HG02571 (cell line): ENCODE measurements around the gene EFCAB12.
"Not testable (repeated sequence)": the region's sequence is repeated elsewhere in the genome, so short reads cannot be mapped to it uniquely, and the experiment has no call there.

Source experiments
- ATAC-seq: cut with Tn5 transposase; IDR thresholded peaks from one replicate; pipeline ENCODE4 v1.9.1; 2021; ENCODE audit warnings: mild to moderate bottlenecking, moderate library complexity; ENCODE audit not compliant: unreplicated experiment

EFCAB12 gene

DNA sequence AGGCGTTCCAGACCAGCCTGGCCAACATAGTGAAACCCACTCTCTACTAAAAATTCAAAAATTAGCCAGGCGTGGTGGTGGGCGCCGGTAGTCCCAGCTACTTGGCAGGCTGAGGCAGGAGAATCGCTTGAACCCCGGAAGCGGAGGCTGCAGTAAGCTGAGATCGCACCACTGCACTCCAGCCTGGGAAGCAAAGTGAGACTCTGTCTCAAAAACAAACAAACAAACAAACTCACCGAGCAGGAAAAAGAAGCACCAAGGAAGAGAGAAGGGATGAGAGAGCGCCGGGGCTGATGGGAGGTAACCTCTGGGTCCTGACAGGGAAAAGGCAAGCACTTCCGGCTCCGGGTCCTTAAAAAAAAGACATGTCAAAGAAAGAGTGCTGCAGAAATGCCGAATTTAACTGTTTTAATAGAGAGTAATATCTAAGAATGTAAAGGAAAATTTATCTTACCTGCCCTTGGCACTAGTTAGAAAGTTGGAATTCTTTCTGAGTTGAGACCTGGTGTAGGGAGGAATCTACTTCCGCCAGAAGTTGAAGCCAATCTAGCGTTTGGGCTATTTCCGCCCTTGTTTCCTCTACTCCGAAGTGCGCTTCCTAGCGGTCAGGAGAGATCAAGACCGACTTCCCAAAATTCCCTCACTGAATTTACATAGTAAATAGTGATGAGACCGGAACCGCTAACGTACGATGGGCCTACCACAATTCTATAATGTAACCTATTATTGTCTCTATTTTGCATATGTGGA, 29.1 kb downstream of the EFCAB12 start:
- ATAC-seq = peak; percentile 71

DNA sequence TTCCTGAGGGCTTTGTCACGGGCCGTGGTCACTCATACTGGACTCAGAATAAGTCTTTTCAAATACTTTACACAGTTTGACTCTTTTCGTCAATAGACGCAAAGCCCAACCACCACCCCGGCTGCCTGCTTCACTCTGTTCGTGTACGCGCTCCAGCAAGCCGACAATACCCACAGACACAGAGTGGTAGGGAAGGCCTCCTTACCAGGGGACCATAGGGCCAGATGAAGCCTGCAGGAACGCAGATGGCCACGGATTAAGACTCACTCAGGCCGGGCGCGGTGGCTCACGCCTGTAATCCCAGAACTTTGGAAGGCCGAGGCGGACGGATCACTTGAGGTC, 29.7 kb downstream of the EFCAB12 start:
- ATAC-seq = peak; percentile 19

DNA sequence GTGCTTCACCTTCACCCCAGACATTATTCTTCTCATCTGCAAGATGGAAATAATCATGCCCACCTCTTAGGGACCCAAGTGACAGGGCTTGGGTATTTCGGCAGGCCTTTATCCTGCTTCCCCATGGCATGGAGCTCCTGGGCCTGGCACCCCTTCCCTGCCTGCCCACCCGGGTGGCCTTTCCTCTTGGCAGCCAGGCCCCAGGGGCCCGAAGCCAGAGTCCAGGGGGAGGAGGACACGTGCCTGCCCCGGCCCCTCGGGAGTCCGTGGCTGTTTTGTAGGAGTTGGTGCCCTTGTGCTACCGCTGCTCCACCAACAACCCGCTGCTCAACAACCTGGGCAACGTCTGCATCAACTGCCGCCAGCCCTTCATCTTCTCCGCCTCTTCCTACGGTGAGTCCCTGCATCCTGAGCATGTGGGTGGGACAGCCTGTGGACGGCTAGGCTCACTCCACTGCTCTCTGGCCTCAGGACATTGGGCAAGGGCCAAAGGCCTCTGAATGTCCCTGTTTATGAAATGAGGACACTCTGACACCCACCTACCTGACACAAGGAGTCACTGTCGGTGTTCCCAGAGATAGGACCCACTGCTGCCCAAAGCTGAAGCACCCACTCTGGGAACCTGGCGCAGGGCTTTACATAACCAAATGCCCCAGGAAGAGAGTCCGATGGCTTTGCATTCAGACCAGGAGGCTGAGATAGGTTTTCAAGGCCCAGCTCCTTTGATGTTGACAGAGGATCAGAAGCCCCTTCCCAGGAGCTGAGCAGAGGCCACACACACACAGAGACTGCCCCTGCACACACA, 34.5 kb downstream of the EFCAB12 start:
- not testable (repeated sequence) for ATAC-seq

DNA sequence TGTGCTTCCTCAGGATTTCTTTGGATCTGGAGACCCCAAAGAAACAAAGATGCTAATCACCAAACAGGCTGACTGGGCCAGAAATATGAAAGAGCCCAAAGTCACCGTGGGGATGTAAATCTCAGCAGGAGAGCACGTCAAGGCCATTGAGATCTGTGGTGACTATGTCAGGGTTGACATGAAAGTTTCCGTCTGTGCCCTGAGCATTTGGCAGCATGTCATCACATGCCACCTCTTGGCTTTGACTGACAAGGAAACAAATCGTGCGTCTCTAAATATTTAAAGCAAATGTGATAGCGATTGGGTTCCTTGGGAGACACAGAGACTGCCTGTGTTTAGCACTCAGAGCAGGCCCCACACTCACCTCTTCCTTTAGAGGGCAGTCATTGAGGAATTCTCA, 35.2 kb downstream of the EFCAB12 start:
- no peak for ATAC-seq

DNA sequence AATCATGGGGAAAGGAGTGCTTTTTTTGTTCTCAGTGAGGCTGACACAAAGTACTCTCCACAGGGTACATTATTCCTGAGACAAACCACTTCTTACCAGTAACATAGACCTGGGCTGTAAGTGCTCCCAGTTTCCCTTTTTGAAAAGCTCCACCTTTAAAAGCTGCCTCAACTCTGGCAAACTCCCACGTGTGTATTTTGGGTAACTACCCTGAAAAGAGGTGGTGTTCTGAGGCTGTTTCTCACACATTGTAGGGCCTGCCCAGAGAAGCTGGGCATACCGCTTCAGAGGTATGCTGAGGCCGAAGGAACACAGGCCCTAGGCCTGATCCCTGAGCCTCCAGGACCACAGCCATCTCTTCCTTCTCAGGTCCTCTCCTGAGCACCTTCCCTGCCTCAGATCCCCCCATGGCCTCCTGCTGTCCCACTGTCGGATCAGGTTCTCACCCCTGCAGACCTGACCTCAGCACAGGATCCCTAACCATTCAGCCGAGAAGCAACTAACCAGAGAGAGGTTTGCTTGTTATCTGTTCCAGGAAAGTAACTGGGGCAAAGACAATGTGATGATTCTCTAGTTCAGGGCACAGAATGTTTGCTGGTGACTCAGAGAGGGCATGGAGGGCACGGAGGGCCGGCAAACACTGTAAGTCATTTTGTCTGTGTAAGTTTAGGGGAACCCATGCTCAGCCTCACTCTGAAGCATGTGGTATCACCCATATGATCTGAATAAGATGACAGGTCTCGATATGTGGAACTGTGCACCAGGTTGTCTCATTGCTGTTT, 36.1 kb downstream of the EFCAB12 start:
- not testable (repeated sequence) for ATAC-seq

DNA sequence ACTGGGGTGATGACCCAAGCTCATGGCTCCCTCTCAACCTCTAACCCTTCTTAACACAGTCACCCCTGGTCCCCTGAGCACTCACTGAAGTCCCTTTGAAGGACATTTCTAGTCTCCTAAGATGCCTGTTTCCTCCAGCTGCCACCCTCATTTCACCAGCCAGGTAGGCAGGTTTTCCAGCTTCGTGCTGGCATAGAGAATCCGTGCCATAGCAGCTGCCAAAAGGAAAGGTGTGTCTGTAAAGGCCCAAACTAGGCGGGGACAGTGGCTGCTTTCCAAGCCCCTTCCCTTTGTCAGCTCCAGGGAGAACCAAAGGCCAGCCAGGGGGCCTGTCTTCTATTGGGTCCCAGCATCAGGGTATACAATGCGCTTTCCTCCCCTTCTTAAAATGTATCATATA, 36.9 kb downstream of the EFCAB12 start:
- ATAC-seq = not testable (repeated sequence)

DNA sequence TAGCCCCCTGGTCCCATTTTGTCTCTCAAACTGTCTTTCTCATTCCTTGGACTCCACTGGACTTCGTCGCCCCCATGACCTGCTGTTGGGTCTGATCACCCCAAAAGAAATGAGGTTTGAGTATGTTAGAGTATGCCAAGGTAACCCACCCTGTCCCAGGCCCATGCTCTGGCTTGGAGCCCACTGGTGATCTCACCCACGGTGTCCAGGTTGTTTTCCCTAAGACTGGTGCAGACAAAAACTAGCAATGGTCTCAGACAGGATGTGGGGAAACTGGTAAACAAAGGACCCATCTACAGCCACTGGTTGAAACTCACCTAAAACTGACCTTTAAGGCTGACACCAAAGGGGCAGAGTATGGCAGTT, 38.9 kb downstream of the EFCAB12 start:
- no peak for ATAC-seq

DNA sequence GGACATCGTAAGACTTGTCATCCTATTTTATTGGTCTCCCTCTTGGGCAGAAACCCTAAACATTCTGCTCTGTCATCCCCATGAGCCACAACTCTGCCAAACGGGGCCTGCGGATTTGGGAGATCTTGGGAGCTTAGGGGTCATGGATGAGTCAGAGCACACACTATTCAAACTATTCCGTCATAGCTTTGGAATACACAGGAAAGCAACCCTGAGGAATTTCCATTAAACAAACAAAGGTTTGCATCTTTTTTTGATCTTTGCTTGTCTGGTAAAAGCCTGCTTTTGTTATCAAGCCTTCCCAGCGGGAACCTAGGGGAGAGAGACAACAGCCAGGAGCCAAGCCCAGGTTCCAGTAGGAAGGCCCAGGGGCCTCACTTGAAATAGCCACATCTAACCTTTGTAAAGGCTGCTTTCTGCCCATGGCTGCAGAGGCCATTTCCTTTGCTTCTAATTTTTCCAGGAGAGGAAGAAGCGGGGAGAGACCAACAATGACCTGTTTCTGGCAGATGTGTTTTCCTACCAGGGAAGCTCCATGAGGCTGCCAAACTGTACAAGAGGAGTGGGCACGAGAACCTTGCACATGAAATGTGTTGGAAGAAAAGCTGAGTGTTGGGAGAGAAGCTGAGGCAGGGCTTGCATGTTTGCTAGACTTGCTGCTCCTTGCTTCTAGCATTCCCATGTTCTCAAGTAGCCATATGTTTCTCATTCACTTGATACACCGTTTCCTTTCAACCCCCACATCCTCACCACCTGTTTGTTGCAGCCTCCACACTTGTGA, 39.5 kb downstream of the EFCAB12 start:
- ATAC-seq = not testable (repeated sequence)

DNA sequence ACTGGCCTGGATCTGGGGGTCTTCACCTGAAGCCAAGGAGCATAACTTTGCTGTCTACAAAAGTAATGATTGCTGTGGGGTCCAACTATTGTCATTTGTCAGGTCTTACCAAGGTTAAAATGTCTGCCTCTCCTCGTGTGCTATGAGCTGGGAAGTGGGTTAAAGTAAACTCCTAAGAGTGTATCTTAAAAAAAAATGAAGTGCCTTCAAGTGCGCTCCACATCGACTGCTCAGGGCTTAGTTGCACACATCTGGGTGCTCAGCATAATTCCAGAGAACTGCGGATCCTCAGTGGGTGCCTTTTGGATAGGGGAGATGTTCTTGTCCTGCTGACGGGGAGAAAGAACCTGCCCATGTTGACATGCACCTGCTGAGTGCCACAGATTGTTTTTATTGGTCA, 40.9 kb downstream of the EFCAB12 start:
- no peak for ATAC-seq

DNA sequence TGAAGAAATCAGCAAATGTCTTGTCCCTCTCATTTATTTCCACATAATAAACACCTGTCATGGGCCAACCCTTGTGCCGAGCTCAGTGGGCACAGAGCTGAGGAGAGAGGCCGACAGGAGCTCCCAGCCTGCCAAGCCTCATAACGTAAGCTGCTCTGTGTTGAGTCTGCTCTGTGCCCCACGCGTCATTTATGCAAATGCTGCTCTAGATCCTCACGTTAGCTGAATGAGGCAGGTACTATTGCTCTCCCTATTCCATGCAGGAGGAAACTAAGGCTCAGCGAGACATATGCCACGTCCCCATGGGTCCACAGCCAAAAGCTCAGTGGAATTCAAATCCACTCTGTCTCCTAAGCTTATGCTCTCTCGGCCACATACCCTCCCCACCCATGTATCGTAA, 41.5 kb downstream of the EFCAB12 start:
- no peak for ATAC-seq

DNA sequence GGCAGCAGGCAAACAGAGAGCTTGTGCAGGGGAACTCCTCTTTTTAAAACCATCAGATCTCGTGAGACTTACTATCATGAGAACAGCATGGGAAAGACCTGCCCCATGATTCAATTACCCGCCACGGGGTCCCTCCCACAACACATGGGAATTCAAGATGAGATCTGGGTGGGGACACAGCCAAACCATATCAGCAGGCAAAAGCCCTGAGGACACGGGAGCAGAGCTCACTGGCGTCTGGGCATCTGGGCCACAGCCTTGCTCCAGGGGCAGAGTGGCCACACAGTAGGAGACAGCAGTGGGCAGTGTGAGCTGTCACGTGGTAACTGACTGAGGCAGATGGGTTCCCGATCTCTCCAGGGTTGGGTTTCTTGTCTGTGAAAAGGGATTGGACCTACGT, 42.9 kb downstream of the EFCAB12 start:
- not testable (repeated sequence) for ATAC-seq

DNA sequence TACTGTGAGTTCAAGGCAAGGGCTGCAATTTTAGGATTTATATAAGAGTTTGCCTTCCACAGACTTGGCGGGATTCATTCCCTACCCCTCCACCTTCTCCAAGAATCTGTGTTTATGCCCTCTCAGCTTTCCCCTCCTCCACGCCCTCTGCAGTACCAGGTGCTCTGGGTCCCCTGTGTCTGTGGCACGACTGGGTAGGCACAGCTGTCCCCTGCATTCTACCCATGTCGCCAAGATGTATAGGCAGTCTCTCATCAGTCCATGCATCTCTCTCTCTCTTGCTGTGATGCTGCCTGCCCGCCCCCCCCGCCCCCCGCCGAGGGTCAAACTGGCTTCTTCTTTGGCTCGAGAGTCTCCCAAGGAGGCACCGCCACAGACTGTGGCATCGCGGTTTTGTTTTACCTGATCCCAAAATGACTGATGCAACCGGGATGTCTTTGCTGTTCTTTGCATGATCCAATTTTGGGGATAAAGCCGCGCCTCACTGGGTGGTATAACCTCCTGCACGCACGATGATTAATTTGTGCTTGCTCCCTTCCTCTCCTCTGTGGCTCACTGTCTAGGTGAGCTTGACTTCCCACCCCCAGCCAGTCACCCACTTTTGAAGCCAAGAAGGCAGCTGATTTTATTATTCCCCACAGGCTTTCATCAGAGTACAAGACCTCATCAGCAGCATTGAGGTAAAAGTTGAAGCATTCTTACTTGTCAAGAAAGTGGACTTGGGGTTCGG, 43.7 kb downstream of the EFCAB12 start:
- no peak for ATAC-seq

DNA sequence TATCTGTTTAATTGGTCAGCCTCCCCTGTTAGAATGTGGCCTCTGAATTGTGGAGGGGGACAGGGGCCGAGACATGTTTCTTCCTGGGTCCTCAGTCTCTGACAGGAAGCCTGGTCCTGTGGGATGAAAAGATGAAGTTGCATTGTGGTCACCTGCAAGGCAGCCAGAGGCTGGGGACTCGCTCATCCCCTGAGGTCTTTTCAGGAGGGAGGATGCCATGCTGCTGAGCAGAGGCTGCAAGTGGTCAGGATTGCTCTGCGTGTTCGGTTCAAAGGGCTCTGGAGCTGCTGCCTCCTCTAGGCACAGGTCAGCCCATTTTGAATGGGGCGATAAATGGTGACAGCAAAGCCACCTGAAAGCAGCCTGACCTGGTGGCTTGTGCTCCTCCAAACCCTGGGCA, 44.3 kb downstream of the EFCAB12 start:
- not testable (repeated sequence) for ATAC-seq

DNA sequence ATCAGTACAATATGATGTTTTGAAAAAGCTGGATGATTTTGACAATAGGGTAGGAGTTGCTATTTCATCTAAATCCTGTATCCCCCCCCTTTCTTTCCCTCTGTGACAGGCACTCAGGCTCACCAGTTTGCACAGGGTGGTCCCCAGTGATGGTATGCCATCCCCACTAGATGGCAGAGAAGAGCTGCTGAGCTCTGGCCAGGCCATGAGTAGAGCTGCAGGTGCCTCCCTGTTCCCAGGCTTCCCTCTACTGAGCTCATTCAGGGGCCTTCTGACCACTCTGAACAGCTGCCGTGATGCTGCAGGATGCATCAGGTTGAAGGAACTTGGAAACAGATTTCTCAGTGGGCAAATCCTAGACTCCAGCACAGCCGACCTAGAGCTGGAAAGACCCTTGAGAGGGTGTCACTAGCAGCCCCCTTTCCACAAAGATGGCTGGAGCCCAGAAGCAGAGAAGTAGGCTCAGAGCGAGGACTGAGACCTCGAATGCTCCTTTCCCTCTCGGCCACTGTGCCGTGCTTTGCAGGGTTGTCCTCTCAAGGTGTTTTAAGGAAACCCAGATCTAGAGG, 45.1 kb downstream of the EFCAB12 start:
- ATAC-seq = peak; percentile 71

DNA sequence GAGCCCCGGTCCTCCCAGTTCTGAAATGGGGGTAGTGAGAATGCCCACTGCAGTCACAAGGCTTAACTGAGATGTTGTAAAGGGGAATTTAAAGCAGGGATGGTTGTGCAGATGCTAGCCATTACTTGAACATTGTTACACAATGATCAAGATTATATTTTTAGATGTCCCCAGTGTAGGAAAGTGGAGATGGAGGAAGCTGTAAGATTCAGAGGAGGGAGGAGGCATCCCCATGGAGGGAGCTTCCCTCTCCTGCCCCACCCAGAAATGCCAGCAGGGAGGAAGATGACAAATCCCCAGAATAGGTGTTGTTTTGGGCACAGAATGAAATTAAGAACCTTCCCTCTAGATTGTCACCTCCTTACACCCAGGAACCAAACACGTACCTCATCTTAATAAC, 46.1 kb downstream of the EFCAB12 start:
- ATAC-seq = no peak

DNA sequence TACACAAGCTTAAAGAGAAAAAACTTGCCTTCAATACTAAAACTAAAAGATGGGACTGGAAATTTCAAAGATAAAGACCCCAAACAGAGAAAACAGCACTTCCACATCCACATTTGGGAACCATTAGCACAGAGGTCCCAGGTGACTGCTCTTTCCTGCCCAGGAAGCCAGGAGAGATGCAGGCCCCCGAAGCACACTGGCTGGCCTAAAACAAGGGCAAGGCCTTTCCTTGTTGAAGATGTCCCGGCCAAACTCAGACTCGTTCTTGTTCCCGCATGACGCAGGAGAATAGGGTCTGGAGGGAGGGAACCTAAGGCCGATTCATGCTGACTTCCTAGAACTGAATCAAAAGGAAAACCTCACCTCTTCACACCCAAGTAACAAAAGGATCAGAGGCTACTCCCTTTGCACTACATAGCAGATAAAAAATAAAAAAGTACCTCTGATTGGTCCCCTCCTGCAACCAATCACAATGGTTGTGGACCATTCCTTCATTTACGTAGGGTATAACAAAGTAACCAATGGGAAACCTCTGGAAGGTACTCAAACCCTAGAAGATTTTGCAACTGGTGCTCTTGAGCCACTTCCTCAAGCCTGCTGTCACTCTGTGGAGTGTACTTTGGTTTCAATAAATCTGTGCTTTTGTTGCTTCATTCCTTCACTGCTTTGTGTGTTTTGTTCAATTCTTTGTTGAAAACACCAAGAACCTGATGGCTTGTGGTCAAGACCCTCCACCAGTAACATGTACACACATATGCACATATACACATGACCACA, 48.7 kb downstream of the EFCAB12 start:
- ATAC-seq = no peak

DNA sequence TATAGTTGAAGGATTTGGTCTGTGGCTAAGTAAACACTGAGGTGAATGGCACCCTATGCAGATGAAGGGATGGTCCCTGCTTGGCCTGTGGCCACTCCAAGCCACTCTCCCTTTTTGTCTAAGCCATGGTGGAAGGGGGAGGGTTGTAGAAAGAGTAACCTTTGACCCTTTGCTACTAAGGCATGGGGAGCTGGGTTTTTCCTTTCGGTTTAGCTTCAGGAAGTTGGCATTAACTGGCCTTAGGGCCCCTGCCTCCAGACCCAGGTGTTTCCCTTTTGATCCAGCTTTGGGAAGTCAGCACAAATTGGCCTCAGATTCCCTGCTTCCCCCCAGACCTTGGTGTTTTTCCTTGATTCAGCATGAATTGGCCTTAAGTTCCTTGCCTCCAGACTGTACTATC, 49.5 kb downstream of the EFCAB12 start:
- ATAC-seq = no peak

DNA sequence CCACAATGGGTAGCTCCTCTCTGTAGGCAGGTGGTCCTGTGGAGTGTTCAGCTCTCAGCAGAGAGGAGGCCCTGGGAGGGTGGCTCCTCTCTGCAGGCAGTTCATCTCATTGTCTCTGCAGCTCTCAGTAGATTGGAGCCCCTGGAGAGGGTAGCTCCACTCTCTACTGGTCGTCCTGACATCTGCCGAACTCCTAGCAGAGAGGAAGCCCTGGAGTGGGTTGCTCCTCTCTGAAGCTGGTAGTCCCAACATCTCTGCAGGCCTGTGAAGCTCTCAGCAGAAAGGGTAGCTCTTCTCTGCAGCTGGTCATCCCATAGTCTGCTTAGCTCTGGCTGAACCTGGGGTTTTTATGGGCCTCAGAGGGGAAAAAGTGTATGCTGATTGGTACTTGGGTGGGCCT, 50.8 kb downstream of the EFCAB12 start:
- ATAC-seq = no peak

DNA sequence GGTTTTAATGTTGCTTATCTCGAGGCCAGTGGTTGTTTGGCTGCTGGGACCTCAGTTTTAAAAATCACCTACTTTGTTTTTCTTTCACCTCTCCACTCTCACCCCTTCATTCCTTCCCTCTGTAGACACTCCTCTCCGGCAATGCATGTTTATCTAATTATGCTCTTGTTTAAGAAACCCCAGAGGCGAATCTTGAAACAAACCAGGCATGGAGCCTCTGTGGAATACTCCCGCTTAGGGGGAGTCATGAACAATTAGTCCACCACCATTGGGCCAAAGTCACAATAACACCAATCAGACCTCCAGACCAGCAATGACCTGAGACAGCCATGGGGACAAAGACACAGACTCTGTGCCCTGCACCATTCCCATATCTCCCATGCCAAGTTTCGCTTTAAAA, 53.3 kb downstream of the EFCAB12 start:
- no peak for ATAC-seq
